NCI-H446 (cell line): ENCODE data around the gene ORC4.
"Not testable (repeated sequence)": the region's sequence is repeated elsewhere in the genome, so short reads cannot be mapped to it uniquely, and the experiment has no call there.

ENCODE experiments used
- DNase-seq, 2 experiments: peaks; one replicate each; lab custom pipeline; 2025; lab: John Stamatoyannopoulos, UW

Gene ORC4

DNA sequence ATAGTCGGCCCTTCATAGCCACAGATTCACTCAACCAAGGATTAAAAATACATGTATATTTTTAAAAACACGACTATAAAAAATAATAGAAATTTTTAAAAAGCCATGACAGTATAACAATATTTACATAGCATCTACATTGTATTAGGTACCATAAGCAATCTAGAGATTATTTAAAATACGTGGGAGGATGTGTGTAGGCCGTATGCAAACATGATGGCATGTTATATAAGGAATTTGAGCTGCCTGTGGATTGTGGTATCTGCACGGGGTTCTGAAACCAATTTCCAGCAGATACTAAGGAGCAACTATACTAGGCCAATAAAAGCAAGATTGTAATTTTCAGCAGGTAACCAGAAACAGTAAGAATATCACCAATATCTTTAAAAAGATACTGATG is 5.9 kb downstream of the ORC4 start:
- no peak for DNase-seq

DNA sequence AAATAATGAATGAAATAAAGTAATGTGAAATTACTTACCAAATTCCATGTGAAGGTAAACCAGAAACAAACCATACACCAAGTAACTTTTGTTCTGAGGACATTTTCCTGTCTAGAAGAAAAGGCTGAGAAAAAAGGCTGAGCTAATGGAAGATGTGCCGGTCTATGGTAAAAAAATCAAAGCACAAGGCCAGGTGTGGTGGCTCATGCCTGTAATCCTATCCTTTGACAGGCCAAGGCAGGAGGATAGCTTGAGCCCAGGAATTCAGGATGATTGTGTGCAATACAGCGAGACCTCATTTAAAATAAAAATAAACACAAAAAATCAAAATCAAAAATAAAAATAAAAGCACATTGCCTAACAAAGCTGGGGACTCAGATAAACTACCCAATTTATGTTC is 6.7 kb downstream of the ORC4 start:
- no peak for DNase-seq

- not testable (repeated sequence) for DNase-seq
Measured at GRCh38 chr2:148008411-148008810, 12.1 kb downstream of the ORC4 start.

DNA sequence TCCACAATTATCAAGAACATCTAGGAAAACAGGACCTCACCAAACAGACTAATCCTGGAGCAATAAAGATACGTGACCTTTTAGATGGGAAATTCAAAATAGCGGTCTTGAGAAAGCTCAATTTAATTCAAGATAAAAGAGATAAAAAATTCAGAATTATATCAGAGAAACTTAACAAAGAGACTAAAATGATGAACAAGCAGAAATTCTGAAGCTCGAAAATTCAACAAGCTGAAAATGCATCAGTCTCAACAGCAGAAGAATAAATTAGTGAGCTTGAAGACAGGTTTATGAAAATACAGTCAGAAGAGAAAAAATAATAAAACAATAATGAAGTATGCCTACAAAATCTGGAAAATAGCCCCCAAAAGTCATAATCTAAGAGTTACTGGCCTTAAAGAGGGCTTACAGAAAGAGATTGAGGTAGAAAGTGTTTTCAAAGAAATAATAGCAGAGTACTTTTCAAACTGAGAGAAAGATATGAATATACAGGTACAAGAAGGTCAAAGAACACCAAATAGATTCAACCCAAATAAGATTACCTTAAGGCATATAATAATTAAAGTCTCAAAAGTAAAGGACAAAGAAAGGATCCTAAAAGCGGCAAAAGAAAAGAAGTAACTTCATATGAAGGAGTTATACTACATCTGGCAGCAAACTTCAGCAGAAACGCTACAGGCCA is 13.2 kb downstream of the ORC4 start:
- DNase-seq = no peak

GRCh38 chr2:148006249-148007007 is 14.1 kb downstream of the ORC4 start:
- DNase-seq = no peak

DNA sequence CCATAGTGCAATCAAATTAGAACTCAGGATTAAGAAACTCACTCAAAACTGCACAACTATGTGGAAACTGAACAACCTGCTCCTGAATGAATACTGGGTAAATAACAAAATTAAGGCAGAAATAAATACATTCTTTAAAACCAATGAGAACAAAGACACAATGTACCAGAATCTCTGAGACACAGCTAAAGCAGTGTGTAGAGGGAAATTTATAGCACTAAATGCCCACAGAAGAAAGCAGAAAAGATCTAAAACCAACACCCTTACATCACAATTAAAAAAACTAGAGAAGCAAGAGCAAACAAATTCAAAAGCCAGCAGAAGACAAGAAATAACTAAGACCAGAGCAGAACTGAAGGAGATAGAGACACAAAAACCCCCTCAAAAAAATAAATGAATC is 18.1 kb downstream of the ORC4 start:
- DNase-seq = not testable (repeated sequence)

- DNase-seq = no peak
Measured at GRCh38 chr2:148000095-148000494, 20.4 kb downstream of the ORC4 start.

GRCh38 chr2:147999126-147999525 is 21.4 kb downstream of the ORC4 start:
- no peak for DNase-seq

- DNase-seq = no peak
Measured at GRCh38 chr2:147998203-147998602, 22.3 kb downstream of the ORC4 start.

- no peak for DNase-seq
Measured at GRCh38 chr2:147996828-147997227, 23.7 kb downstream of the ORC4 start.

GRCh38 chr2:147994965-147995364 is 25.6 kb downstream of the ORC4 start:
- not testable (repeated sequence) for DNase-seq

DNA sequence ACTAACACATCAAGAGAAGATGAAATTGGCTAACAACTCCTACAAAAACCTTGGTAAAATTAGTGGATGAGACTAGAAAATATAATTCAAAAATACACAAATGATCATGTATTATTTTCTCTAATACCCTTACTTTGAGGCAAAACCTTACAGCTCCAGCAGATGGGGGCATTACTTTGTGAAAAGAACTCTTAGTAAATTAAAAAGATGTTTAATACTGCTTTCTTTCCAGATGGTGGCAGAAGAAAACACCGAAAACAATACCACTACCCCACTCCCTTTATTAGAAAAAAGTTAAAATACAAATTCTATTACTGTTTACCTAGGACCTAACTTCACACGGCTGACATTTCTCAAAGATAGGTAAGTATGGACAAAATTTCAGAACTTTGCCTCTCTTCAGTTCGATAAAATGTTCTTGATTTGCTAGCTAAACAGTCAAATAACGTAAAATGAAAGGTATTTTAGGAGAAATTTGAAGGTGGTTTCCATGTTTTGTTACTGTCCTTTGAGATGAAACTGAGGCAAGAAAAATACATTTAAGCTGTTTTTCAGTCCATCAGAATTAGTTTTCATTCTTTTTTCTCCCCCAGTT is 30.6 kb downstream of the ORC4 start:
- peak in 1 of 2 experiments; percentile 50 for DNase-seq

GRCh38 chr2:147989102-147989501 is 31.4 kb downstream of the ORC4 start:
- DNase-seq = no peak

DNA sequence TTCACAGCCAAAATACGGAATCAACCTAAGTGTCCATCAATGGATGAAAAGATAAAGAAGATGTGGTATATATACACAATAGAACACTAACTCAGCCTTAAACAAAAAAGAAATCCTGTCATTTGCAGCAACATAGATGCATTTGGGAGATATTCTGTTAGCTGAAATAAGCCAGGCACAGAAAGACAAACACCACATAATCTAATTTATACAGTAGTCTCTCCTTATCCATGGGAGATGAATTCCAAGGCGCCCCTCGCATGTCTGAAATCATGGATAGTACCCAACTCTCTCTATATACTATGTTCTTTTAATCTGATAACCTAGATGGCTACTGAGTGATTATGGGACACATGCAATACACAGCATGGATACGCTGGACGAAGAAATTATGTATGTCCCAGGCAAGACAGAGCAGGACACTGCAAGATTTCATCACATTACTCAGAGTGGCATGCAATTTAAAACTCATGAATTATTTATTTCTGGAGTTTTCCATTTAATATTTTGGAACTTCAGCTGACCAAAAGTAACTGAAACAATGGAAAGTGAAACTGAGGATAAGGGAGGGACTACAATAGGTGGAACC is 39.5 kb downstream of the ORC4 start:
- no peak for DNase-seq

DNA sequence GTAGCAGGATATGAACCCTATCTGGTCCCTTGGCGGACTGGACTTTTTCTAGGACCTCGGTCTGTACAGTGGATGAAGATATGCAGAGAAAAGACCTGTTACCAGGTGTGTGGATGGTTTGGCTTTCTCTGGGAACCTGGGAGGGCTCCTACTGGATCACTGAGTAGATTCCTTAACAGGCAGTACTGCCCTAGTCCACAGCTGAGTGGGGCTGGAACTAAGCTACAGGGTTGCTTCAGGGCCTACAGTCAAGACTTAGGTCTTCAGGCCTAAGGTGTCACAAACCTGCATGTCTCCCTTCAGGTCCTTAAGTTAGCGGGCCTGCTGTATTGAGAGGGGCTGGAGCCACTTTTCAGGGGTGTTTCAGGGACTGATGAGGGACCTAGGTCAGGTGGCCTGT is 42.9 kb downstream of the ORC4 start:
- DNase-seq = no peak

- no peak for DNase-seq
Measured at GRCh38 chr2:147976102-147976501, 44.4 kb downstream of the ORC4 start.

DNA sequence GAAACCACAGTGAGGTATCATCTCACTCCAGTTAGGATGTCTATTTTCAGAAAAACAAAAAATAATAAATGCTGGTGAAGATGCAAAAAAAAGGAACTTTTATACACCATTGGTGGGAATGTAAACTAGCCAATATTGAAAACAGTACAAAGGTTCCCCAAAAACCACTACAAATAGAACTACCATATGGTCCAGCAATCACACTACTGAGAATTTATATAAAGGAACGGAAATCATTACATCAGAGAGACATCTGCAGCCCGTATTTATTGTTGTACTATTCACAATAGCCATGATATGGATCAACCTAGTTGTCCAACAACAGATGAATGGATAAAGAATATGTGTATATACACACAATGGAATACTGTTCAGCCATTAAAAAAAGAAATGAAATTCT is 52.0 kb downstream of the ORC4 start:
- DNase-seq = no peak

GRCh38 chr2:147952118-147952517 is 68.4 kb downstream of the ORC4 start:
- DNase-seq = no peak

- DNase-seq = no peak
Measured at GRCh38 chr2:147945660-147946059, 74.9 kb downstream of the ORC4 start.

GRCh38 chr2:147939313-147939712 is 81.2 kb downstream of the ORC4 start:
- no peak for DNase-seq

DNA sequence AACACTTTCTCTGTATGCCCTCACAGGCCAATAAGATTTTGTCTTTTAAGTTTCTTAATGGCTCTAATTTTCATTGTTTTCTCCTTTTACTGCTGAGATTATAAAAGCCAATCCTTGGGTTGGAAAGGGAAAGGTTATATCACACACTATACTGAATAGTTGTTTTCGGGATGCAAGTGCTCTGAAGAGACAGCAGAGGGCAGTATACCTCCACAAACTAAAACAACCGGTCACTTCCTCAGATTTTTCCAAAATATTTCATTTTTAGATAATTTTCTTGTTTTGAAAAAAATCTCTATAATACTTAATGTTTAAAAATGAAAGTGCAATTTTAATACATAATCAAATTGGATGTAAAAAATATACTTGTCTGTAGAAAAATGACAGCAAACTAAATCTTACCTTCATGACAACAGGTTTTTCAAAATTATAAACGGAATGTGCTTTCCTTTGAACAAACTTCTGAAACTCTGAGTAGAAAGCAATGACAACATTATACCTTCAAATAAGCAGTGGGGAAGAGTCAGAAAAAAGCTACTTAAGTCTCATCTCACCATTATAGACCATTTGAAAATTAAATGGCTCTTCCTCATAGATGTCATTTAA is 82.7 kb downstream of the ORC4 start:
- DNase-seq = peak in 1 of 2 experiments; percentile 53

- DNase-seq = no peak
Measured at GRCh38 chr2:147934881-147935620, 85.5 kb downstream of the ORC4 start.
